Osteoblast (primary cell): ENCODE measurements around the gene LSM4. TPM values are rescaled to one million over a fixed set of nuclear protein-coding genes. Genes with fewer than 3 reads are reported as not detected.
A peak's percentile ranks its signal among the peaks of the same experiment; 100 is the strongest.

ENCODE experiments used
- DNase-seq: peaks from one replicate; pipeline ENCODE4 v3.0.0; 2011; ENCODE audit warnings: low spot score, mixed read lengths; ENCODE audit not compliant: insufficient read length; ENCODE audit errors: missing footprints
- H2AFZ ChIP-seq: 2 replicates; pipeline ENCODE4 v1.6.0; 2011; ENCODE audit warnings: mild to moderate bottlenecking, low read length
- H3K27ac ChIP-seq: 2 replicates; pipeline ENCODE4 v1.5.1; 2011; ENCODE audit warnings: mild to moderate bottlenecking, low read depth, low read length, moderate library complexity
- H3K27me3 ChIP-seq: 2 replicates; pipeline ENCODE4 v1.6.0; 2012; ENCODE audit warnings: mild to moderate bottlenecking, control low read depth, inconsistent platforms, low read length, moderate library complexity; ENCODE audit not compliant: insufficient read depth
- H3K36me3 ChIP-seq: 2 replicates; pipeline ENCODE4 v1.5.1; 2011; ENCODE audit warnings: mild to moderate bottlenecking, low read length, control low read depth, moderate library complexity; ENCODE audit not compliant: insufficient read depth
- H3K4me1 ChIP-seq: 2 replicates; pipeline ENCODE4 v1.5.1; 2011; ENCODE audit warnings: mild to moderate bottlenecking, low read length, control low read depth, moderate library complexity; ENCODE audit not compliant: insufficient read depth
- H3K4me2 ChIP-seq: 2 replicates; pipeline ENCODE4 v1.6.0; 2011; ENCODE audit warnings: mild to moderate bottlenecking, low read length; ENCODE audit not compliant: insufficient read depth
- H3K4me3 ChIP-seq: fragments of 200-600 bp; sonication (generic); 3 replicates; pipeline ENCODE4 v1.5.1; 2012; ENCODE audit warnings: mild to moderate bottlenecking, low read length, inconsistent platforms; ENCODE audit not compliant: insufficient read depth
- H3K79me2 ChIP-seq: 2 replicates; pipeline ENCODE4 v1.6.0; 2012; ENCODE audit warnings: mild to moderate bottlenecking, low read length, control low read depth, inconsistent platforms; ENCODE audit not compliant: insufficient read depth
- H3K9me3 ChIP-seq: 2 replicates; pipeline ENCODE4 v1.5.1; 2011; ENCODE audit warnings: low read depth, low read length, control low read depth
- H4K20me1 ChIP-seq: 2 replicates; pipeline ENCODE4 v1.6.0; 2012; ENCODE audit warnings: mild to moderate bottlenecking, low read length, control low read depth; ENCODE audit not compliant: insufficient read depth
- total RNA-seq: library from RNA; depleted of rRNA; stranded (reverse); fragments of >200 nt; gene quantifications from 2 replicates; pipeline ENCODE4 v1.2.3, GENCODE V29; 2012
- TF ChIP-seq, protein P1 (sequence below): IDR thresholded peaks from 2 replicates; pipeline ENCODE4 v1.5.1; 2011; ENCODE audit warnings: mild to moderate bottlenecking, low read depth, low read length, moderate library complexity; ENCODE audit errors: extremely low read depth

LSM4 gene
- total RNA-seq, 1 donor, result 74.6 TPM

DNA sequence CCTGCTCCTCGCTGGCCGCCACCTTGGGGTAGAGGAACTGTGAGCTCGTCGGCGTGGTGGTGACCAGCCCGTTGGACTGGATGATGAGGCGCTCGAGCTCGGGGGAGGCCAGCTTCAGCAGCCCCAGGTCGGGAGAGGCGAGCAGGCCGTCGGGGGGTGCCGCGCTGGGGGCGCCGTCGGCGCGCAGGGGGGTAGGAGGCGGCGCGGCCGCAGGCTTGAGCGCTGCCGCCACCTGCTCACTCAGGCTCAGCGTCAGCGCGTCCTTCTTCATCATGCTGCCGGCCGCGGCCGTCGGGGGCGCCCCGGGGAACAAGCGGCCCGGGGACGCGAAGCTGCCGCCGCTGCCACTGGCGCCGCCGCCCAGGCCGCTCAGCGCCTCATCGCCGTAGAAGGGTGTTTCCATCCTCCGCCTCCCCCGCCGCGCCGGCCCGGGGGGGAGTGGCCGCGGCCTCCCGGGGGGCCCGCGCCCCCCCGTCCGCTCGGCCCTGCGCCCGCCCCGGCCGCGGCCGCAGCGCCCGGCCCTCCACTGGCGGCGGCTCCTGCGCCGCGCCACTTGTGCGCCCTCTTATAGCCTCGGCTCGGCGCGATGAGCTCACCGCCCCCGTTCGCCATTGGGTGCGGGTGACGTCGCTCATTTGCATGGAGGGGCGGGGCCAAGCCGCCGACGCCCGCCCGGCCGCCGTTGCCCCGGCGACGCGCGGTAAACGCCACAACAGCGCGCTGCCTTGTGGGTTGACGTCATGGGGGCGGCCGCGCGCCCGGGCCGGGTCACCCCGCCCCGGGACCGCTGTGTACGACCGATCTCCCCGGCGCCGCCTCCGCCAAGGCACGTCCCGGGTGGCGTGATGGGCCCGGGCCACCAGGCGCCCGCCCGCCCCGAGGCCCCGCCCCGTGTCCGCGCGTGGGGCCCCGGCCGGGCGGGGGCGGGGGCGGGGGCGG lies 41.5 kb downstream of the LSM4 start, which contains the start of gene JUND:
Gene JUND, minus strand, starts transcription at position 541 of the 939 bp plus-strand sequence. Its CDS starts 138 bp downstream, at position 403.
- H3K4me3 ChIP-seq, result peak within 1 kb of the TSS; percentile 90
- H2AFZ ChIP-seq, result peak within 1 kb of the TSS; percentile 6
- peaks cover 46% of the 10 kb centered on the region for H3K79me2 ChIP-seq
- no peaks in the 10 kb centered on the region for H3K27me3 ChIP-seq
- peak within 1 kb of the TSS; percentile 84 for H3K4me2 ChIP-seq
- H3K36me3 ChIP-seq, result peaks cover 14% of the 10 kb centered on the region
- no peaks in the 10 kb centered on the region for H3K9me3 ChIP-seq
- DNase-seq, result peak; percentile 100
- H3K27ac ChIP-seq, result peak within 1 kb of the TSS; percentile 94
- H4K20me1 ChIP-seq, result peaks cover 20% of the 10 kb centered on the region
- peaks cover 34% of the 10 kb centered on the region for H3K4me1 ChIP-seq
- TF ChIP-seq, protein P1, sequence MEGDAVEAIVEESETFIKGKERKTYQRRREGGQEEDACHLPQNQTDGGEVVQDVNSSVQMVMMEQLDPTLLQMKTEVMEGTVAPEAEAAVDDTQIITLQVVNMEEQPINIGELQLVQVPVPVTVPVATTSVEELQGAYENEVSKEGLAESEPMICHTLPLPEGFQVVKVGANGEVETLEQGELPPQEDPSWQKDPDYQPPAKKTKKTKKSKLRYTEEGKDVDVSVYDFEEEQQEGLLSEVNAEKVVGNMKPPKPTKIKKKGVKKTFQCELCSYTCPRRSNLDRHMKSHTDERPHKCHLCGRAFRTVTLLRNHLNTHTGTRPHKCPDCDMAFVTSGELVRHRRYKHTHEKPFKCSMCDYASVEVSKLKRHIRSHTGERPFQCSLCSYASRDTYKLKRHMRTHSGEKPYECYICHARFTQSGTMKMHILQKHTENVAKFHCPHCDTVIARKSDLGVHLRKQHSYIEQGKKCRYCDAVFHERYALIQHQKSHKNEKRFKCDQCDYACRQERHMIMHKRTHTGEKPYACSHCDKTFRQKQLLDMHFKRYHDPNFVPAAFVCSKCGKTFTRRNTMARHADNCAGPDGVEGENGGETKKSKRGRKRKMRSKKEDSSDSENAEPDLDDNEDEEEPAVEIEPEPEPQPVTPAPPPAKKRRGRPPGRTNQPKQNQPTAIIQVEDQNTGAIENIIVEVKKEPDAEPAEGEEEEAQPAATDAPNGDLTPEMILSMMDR, result no peak

DNA sequence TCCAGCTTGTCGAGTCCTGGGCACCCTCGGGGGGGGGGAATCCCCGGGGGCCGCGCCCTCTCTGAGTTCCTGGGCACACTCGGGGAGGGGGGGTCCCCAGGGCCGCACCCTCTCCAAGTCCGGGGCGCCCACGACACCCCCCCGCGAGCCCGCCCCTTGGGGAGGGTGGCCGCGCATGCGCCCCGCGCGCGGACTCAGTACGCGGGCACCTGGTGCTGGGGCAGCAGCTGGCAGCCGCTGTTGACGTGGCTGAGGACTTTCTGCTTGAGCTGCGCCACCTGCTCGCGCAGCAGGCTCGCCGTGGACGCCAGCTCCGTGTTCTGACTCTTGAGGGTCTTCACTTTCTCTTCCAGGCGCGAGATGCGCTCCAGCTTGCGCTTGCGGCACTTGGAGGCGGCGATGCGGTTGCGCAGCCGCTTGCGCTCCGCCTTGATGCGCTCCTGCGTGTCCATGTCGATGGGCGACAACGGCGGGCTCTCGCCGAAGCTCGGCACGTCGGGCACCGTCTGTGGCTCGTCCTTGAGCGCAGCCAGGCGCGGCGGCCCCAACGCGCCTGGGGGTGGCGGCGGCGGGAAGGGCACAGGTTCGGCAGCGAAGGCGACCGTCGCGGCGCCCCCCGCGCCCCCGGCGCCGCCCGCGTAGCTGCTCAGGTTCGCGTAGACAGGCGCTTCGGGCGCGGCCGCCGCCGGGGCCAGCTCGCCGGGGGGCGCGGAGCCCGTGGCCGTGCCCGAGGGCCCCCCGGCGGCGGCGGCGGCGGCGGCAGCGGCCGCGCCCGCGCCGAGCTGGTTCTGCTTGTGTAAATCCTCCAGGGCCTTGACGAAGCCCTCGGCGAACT lies 42.4 kb downstream of the LSM4 start:
- TF ChIP-seq, protein P1, result no peak
- Histone ChIP-seq H4K20me1 (peaks cover 28% of the 10 kb centered on the region), H3K36me3 (peaks cover 14% of the 10 kb centered on the region), H3K4me1 (peaks cover 36% of the 10 kb centered on the region), H3K4me3 (peak overlapping the region; percentile 90), H3K27ac (peak overlapping the region; percentile 92), H3K9me3 (no peaks in the 10 kb centered on the region), H3K4me2 (peak overlapping the region; percentile 65), H3K27me3 (no peaks in the 10 kb centered on the region), H2AFZ (no peak overlapping the region), H3K79me2 (peaks cover 55% of the 10 kb centered on the region)
- DNase-seq, result peak; percentile 97

DNA sequence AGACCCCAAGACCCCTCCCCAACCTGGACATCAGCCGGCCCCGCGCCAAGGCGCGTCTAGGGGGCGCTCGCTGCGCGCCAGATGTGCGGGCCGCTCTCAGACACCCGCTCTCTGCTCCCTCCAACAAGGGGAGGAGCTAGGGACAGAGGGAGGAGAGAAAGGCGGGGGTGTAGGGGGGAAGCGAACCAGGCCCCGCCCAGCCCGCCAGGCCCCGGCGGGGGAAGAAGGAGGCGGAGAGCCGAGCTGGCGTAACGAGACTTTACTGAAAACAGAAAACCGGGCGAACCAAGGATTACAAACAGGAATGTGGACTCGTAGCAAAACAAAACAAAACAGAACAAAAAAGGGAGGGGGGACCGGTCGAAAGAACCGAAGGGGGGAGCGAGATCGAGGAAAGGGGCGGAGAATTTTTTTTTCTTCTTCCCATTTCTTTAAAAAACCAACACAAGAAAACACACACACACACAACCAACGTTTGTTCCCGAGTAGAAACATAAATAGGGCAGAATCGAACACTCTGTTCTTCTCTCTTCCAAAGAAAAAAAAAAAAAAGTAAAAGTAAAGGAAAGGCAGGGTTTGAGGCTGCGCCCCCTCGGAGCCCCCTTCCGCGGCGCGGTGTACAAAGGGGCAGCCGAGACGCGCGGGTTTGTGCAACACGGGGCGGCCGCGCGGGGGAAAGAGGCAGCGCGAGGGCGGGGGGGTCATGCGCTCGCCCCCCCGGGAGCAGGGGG lies 43.2 kb downstream of the LSM4 start:
- Histone ChIP-seq H3K4me2 (peak overlapping the region; percentile 93), H3K9me3 (no peaks in the 10 kb centered on the region), H3K27me3 (no peaks in the 10 kb centered on the region), H2AFZ (no peak overlapping the region), H4K20me1 (peaks cover 35% of the 10 kb centered on the region), H3K4me1 (peaks cover 38% of the 10 kb centered on the region), H3K4me3 (peak overlapping the region; percentile 90), H3K36me3 (peaks cover 14% of the 10 kb centered on the region), H3K27ac (peak overlapping the region; percentile 92), H3K79me2 (peaks cover 60% of the 10 kb centered on the region)
- TF ChIP-seq, protein P1, result peak; percentile 72
- DNase-seq, result peak; percentile 99
